Bronchial epithelial cell (primary cell): ENCODE measurements around the gene CRTAC1. TPM values are rescaled to one million over a fixed set of nuclear protein-coding genes. Genes with fewer than 3 reads are reported as not detected.

Source experiments
- DNase-seq: peaks from one replicate; pipeline ENCODE4 v3.0.0-alpha.2; 2010; ENCODE audit warnings: low read depth
- FAIRE-seq: peaks from 2 replicates; lab custom pipeline; 2011; peaks lifted over from hg19 to GRCh38; lab: Jason Lieb, UNC
- H3K27me3 ChIP-seq: 2 replicates; pipeline ENCODE4 v1.5.1; 2011; ENCODE audit warnings: low read length; ENCODE audit not compliant: control insufficient read depth, insufficient read depth
- H3K36me3 ChIP-seq: 2 replicates; pipeline ENCODE4 v1.5.1; 2011; ENCODE audit warnings: low read length; ENCODE audit not compliant: control insufficient read depth, insufficient read depth
- H3K4me3 ChIP-seq: 2 replicates; pipeline ENCODE4 v1.5.1; 2011; ENCODE audit warnings: mild to moderate bottlenecking, low read depth, low read length, control low read depth
- CTCF ChIP-seq: IDR thresholded peaks from 2 replicates; pipeline ENCODE4 v1.5.1; 2011; ENCODE audit warnings: mild to moderate bottlenecking, moderate library complexity, low read length, control low read depth, inconsistent platforms; ENCODE audit not compliant: insufficient read depth, severe bottlenecking
- total RNA-seq: library from RNA; depleted of rRNA; stranded (reverse); fragments of >200 nt; gene quantifications from 2 replicates; pipeline ENCODE4 v1.2.1, GENCODE V29; 2014

Gene CRTAC1
- total RNA-seq, 1 donor from 2014 or later = not detected

- DNase-seq (no peak), FAIRE-seq (no peak)
- no peak for TF ChIP-seq CTCF
- Histone ChIP-seq H3K4me3 (no peak overlapping the region), H3K36me3 (no peaks in the 10 kb centered on the region), H3K27me3 (no peaks in the 10 kb centered on the region)
Measured at GRCh38 chr10:97937054-97937453, 93.4 kb downstream of the CRTAC1 start.

DNA sequence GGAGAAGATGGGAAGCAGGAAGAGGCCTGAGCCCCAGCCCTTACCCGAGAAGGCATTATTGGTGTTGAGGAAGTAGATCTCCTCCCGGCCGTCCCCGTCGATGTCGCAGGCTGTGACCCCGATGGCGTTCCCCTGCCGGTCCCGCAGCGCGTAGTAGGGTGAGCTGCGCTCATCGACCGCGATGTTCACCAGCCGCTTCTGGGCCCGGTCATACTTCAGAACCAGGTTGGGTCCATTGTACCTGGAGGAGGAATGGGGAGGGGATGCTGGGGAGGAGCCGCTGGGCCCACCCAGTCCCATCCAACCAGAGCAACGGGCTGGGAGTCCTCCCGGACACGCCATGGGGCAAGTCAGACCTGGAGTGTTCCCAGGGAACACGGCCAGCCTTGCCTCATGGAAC is 94.3 kb downstream of the CRTAC1 start:
- no peaks in the 10 kb centered on the region for H3K27me3 ChIP-seq
- TF ChIP-seq CTCF = no peak
- no peak for DNase-seq
- FAIRE-seq = no peak
- H3K36me3 ChIP-seq = no peaks in the 10 kb centered on the region
- H3K4me3 ChIP-seq = no peak overlapping the region

- no peak for FAIRE-seq
- Histone ChIP-seq H3K36me3 (no peaks in the 10 kb centered on the region), H3K4me3 (no peak overlapping the region), H3K27me3 (peaks cover 3% of the 10 kb centered on the region)
- no peak for DNase-seq
- TF ChIP-seq CTCF = no peak
Measured at GRCh38 chr10:97932932-97933530, 97.4 kb downstream of the CRTAC1 start.

DNA sequence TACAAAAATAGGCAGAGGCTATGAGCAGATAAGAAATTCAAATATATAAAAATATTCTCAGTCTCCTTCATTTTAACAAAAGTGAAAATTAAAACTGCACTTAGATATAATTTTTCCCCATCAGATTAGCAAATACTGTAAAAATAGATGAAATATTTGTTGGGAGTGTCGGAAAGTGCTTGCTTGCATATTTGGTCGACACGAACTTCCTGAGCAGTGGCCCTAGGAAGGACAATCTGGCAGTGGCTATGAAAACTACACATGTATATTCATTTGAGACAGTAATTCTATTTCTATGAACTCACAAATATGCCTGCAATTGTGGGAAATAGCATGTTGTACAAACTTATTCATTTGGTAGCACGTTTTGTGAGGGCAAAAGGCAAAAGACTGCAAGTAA is 99.4 kb downstream of the CRTAC1 start:
- no peak for FAIRE-seq
- no peak overlapping the region for H3K4me3 ChIP-seq
- peaks cover 4% of the 10 kb centered on the region for H3K27me3 ChIP-seq
- no peak for TF ChIP-seq CTCF
- no peaks in the 10 kb centered on the region for H3K36me3 ChIP-seq
- DNase-seq = no peak

- FAIRE-seq = no peak
- Histone ChIP-seq H3K27me3 (peaks cover 4% of the 10 kb centered on the region), H3K36me3 (no peaks in the 10 kb centered on the region), H3K4me3 (no peak overlapping the region)
- no peak for DNase-seq
- TF ChIP-seq CTCF = no peak
Measured at GRCh38 chr10:97928897-97929296, 101.5 kb downstream of the CRTAC1 start.

DNA sequence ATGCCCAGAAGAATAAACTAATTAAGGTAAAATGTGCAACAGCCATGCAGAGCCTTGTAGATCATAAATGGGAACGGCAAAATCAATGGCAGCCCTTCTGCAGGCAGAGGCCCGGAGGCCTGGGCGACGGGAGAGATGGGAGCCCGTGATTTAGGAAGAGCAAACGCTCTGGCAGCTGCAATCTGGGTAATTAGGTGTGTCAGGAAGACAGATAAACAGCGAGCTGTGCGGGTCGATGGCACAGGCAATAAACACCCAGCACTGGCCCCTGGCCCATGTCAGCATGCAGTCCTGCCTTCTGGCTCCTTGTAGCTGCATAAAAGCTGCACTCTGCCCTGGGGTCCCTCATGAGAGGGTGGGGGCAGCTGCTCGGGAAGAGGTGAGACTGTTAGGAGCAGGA is 102.8 kb downstream of the CRTAC1 start:
- no peak for DNase-seq
- peaks cover 4% of the 10 kb centered on the region for H3K27me3 ChIP-seq
- H3K4me3 ChIP-seq = no peak overlapping the region
- H3K36me3 ChIP-seq = no peaks in the 10 kb centered on the region
- FAIRE-seq = no peak
- no peak for TF ChIP-seq CTCF
